Cardiac septum (tissue), 1 donor: Measurements from ENCODE around the gene C1orf232. TPM values are rescaled to one million over a fixed set of nuclear protein-coding genes. Genes with fewer than 3 reads are reported as not detected.
A peak's percentile ranks its signal among the peaks of the same experiment; 100 is the strongest.

Experiments used
- DNase-seq: peaks from one replicate; pipeline ENCODE4 v3.0.0-alpha.2; 2020; ENCODE audit warnings: low spot score
- intact Hi-C: fragments of 100-400 bp; cut with DNase I; formaldehyde crosslinking; loops from one replicate; pipeline ENCODE4 v1.14.0; 2022
- total RNA-seq: library from RNA; stranded (reverse); fragmentation: NEBNext Ultra II Directional; extraction: Animal tissue kit (Norgen Biotek cat#: 25700); gene quantifications from one replicate; pipeline ENCODE4 v1.2.1, GENCODE V29; 2021
- donor health status: DM: no; HTN: no; CAD: no.

Gene C1orf232
- total RNA-seq, 1 donor from 2014 or later: not detected

- no peak for DNase-seq
- intact Hi-C loops: no loop called here
These were observed 13.0 kb upstream of the C1orf232 start for GRCh38 chr1:26181586-26182382.

GRCh38 chr1:26180010-26180506, 11.3 kb upstream of the C1orf232 start:
- no peak for DNase-seq
- intact Hi-C loops: no loop called here

- no peak for DNase-seq
- intact Hi-C loops: no loop called here
These were observed 8.5 kb upstream of the C1orf232 start, which contains the start of gene CNKSR1 for GRCh38 chr1:26177182-26177684. CNKSR1 (plus strand) TSS chr1:26177491; CDS start chr1:26177548, 57 bp downstream.

GRCh38 chr1:26175346-26175745, 6.6 kb upstream of the C1orf232 start:
- no peak for DNase-seq
- intact Hi-C loops: no loop called here

- intact Hi-C loops: no loop called here
These were observed 2.6 kb upstream of the C1orf232 start, which contains the start of gene ZNF593OS for GRCh38 chr1:26171084-26172072. ZNF593OS (minus strand) TSS chr1:26171832; CDS start chr1:26171661, 171 bp downstream.

GRCh38 chr1:26170472-26170821, 1.7 kb upstream of the C1orf232 start:
- DNase-seq: no peak
- intact Hi-C loops: no loop called here

More at GRCh38 chr1:26171084-26172072, 2.6 kb upstream of the C1orf232 start, which contains the start of gene ZNF593OS:
- DNase-seq: no peak

- peak; percentile 96 for DNase-seq
- intact Hi-C loops: loop anchor here (5.0 kb wide), 2 partner anchors 62 to 152 kb away; partner anchors contain the start of gene CEP85
These were observed 1.1 kb upstream of the C1orf232 start, which contains the start of gene ZNF593 for GRCh38 chr1:26169669-26170471. ZNF593 (plus strand) TSS chr1:26169908; CDS start chr1:26169984, 76 bp downstream.

GRCh38 chr1:26169198-26169554, 413 bp upstream of the C1orf232 start:
- DNase-seq: no peak
- intact Hi-C loops: loop anchor here (5.0 kb wide), 2 partner anchors 63 to 153 kb away; partner anchors contain the start of gene CEP85

- intact Hi-C loops: loop anchor here (5.0 kb wide), 2 partner anchors 66 to 156 kb away; partner anchors contain the start of gene CEP85
- DNase-seq: no peak
These were observed 2.0 kb downstream of the C1orf232 start for GRCh38 chr1:26166719-26167281.

- DNase-seq: no peak
- intact Hi-C loops: loop anchor here (5.0 kb wide), 2 partner anchors 67 to 157 kb away; partner anchors contain the start of gene CEP85
These were observed 3.6 kb downstream of the C1orf232 start for GRCh38 chr1:26164861-26165842.

- intact Hi-C loops: no loop called here
- no peak for DNase-seq
These were observed 4.5 kb downstream of the C1orf232 start for GRCh38 chr1:26164036-26164860.

GRCh38 chr1:26163684-26164035, 5.1 kb downstream of the C1orf232 start:
- DNase-seq: no peak
- intact Hi-C loops: no loop called here

- intact Hi-C loops: no loop called here
- DNase-seq: no peak
These were observed 6.5 kb downstream of the C1orf232 start for GRCh38 chr1:26162220-26162709.

GRCh38 chr1:26161415-26162219, 7.1 kb downstream of the C1orf232 start:
- intact Hi-C loops: no loop called here
- DNase-seq: peak; percentile 84
